ENCODE data around the gene ECM2.
"Not testable (repeated sequence)": the region's sequence is repeated elsewhere in the genome, so short reads cannot be mapped to it uniquely, and the experiment has no call there.

- TF ChIP-seq, protein P1, sequence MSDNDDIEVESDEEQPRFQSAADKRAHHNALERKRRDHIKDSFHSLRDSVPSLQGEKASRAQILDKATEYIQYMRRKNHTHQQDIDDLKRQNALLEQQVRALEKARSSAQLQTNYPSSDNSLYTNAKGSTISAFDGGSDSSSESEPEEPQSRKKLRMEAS (IDR thresholded peaks at IDR 0.05), result not testable (repeated sequence)
- not testable (repeated sequence) for TF ChIP-seq EZH2 (conservative IDR thresholded peaks at IDR 0.05; ENCODE audit: low read depth, low read length); SUZ12 (IDR thresholded peaks at IDR 0.05; ENCODE audit: low read depth, low read length); SP1 (IDR thresholded peaks at IDR 0.05); SP1 (CRISPR knock-in tag; IDR thresholded peaks at IDR 0.05); SIX1 (CRISPR knock-in tag; IDR thresholded peaks at IDR 0.05; ENCODE audit: borderline replicate concordance); RFX3 (CRISPR knock-in tag; IDR thresholded peaks at IDR 0.05); POLR2G (IDR thresholded peaks at IDR 0.05; ENCODE audit: low read depth, low read length); HNRNPL (IDR thresholded peaks at IDR 0.05; ENCODE audit: low read depth, low read length); ELF1 (CRISPR knock-in tag; IDR thresholded peaks at IDR 0.05); ZNF737 (CRISPR knock-in tag; IDR thresholded peaks at IDR 0.05; ENCODE audit: borderline replicate concordance); TBX2 (CRISPR knock-in tag; IDR thresholded peaks at IDR 0.05; ENCODE audit: borderline replicate concordance)
- TF ChIP-seq, protein P2, sequence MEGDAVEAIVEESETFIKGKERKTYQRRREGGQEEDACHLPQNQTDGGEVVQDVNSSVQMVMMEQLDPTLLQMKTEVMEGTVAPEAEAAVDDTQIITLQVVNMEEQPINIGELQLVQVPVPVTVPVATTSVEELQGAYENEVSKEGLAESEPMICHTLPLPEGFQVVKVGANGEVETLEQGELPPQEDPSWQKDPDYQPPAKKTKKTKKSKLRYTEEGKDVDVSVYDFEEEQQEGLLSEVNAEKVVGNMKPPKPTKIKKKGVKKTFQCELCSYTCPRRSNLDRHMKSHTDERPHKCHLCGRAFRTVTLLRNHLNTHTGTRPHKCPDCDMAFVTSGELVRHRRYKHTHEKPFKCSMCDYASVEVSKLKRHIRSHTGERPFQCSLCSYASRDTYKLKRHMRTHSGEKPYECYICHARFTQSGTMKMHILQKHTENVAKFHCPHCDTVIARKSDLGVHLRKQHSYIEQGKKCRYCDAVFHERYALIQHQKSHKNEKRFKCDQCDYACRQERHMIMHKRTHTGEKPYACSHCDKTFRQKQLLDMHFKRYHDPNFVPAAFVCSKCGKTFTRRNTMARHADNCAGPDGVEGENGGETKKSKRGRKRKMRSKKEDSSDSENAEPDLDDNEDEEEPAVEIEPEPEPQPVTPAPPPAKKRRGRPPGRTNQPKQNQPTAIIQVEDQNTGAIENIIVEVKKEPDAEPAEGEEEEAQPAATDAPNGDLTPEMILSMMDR (CRISPR knock-in tag; IDR thresholded peaks at IDR 0.05), result not testable (repeated sequence)
Measured at GRCh38 chr9:92573612-92574011, 37.8 kb upstream of the ECM2 start.

Measured in HepG2 (cell line).